T-cell (primary cell): ENCODE measurements around the gene CD58. TPM values are rescaled to one million over a fixed set of nuclear protein-coding genes. Genes with fewer than 3 reads are reported as not detected.

Experiments used
- ATAC-seq, 4 experiments: fragments of 200-7000 bp in 3 of 4; fragments of 150-1000 bp in 1 of 4; cut with Tn5 transposase; replicated peaks in 1 of 4; 1 replicate in 3 of 4; 2 replicates in 1 of 4; pipeline ENCODE4 v1.10.0; 2021; ENCODE audit warnings: moderate library complexity in 3 of 4, mild to moderate bottlenecking in 2 of 4, moderate number of reproducible peaks in 1 of 4
- CTCF ChIA-PET, 2 donors: fragments of 300-600 bp; sonication (Branson Sonifier 250); formaldehyde crosslinking; loops; one replicate each; lab custom pipeline; 2022; ENCODE audit warnings: antibody characterized with exemption in 2 of 2; lab: Charles Lee
- POLR2A ChIA-PET, 2 donors: fragments of 300-600 bp; sonication (Branson Sonifier 250); formaldehyde crosslinking; loops; one replicate each; lab custom pipeline; 2022; ENCODE audit warnings: antibody characterized with exemption in 2 of 2; lab: Charles Lee
- DNase-seq, 35 experiments: peaks; one replicate each; pipeline versions ENCODE4 v3.0.0 to v3.0.0-alpha.2; 2013 to 2023
- H3K27ac ChIP-seq: one replicate; pipeline ENCODE4 v1.5.1; 2013; ENCODE audit warnings: low read length
- H3K27me3 ChIP-seq, 2 experiments: replicated peaks in 1 of 2; 1 replicate in 1 of 2; 2 replicates in 1 of 2; pipeline versions ENCODE4 v1.6.1 to v1.7.0; 2013; ENCODE audit warnings: low read length in 1 of 2, mixed read lengths in 1 of 2; ENCODE audit not compliant: control insufficient read depth in 2 of 2, insufficient read depth in 2 of 2; ENCODE audit errors: extremely low read depth in 1 of 2
- H3K36me3 ChIP-seq, 2 donors: 1 replicate in 1 of 2; 2 replicates in 1 of 2; pipeline versions ENCODE4 v1.6.1 to v1.7.0; 2013; ENCODE audit warnings: low read length in 1 of 2; ENCODE audit not compliant: control insufficient read depth in 2 of 2, insufficient read depth in 1 of 2; ENCODE audit errors: extremely low read depth in 1 of 2
- H3K4me1 ChIP-seq, 2 experiments: 1 replicate in 1 of 2; 2 replicates in 1 of 2; pipeline versions ENCODE4 v1.6.1 to v1.7.0; 2013; ENCODE audit warnings: low read length in 2 of 2, mixed read lengths in 1 of 2; ENCODE audit not compliant: insufficient read depth in 2 of 2, control insufficient read depth in 1 of 2; ENCODE audit errors: extremely low read depth in 1 of 2
- H3K4me3 ChIP-seq, 2 donors: 1 replicate in 1 of 2; 2 replicates in 1 of 2; pipeline versions ENCODE4 v1.5.1 to v1.7.0; 2013; ENCODE audit warnings: mild to moderate bottlenecking in 2 of 2, low read length in 1 of 2, moderate library complexity in 1 of 2; ENCODE audit not compliant: control insufficient read depth in 1 of 2; ENCODE audit errors: extremely low read depth in 1 of 2
- H3K9me3 ChIP-seq: 2 replicates; pipeline ENCODE4 v1.7.0; 2013
- H3K27ac Mint-ChIP-seq, 2 donors: one replicate each; pipeline ENCODE4 v1.8.0; 2020 to 2021; ENCODE audit warnings: mild to moderate bottlenecking in 2 of 2, mixed read lengths in 2 of 2
- H3K27me3 Mint-ChIP-seq, 2 donors: one replicate each; pipeline ENCODE4 v1.8.0; 2021 to 2022; ENCODE audit warnings: mixed read lengths in 2 of 2
- H3K36me3 Mint-ChIP-seq: one replicate; pipeline ENCODE4 v1.8.0; 2021; ENCODE audit warnings: mixed read lengths
- H3K4me1 Mint-ChIP-seq, 3 donors: one replicate each; pipeline ENCODE4 v1.8.0; 2020 to 2022; ENCODE audit warnings: mixed read lengths in 3 of 3, mild to moderate bottlenecking in 1 of 3
- H3K4me3 Mint-ChIP-seq, 3 donors: one replicate each; pipeline ENCODE4 v1.8.0; 2020 to 2022; ENCODE audit warnings: mild to moderate bottlenecking in 3 of 3, mixed read lengths in 3 of 3, moderate library complexity in 3 of 3
- H3K9me3 Mint-ChIP-seq, 3 donors: one replicate each; pipeline ENCODE4 v1.8.0; 2020 to 2022; ENCODE audit warnings: mixed read lengths in 3 of 3
- WGBS: methylation state at CpG from one replicate; pipeline ENCODE4 v1.1.5; 2013; ENCODE audit warnings: missing lambda C conversion rate; ENCODE audit not compliant: insufficient coverage; 5-methylcytosine and 5-hydroxymethylcytosine counted together
- total RNA-seq, 35 experiments: library from RNA in 6 of 35; stranded (reverse) in 6 of 35; fragments of 120-200 nt in 1 of 35; gene quantifications; one replicate each; pipeline versions ENCODE4 v1.2.1 to v1.2.4 and lab custom pipeline; 2013 to 2026

Gene CD58
- total RNA-seq, 5 donors from 2014 or later (not counting 1 experiment from before 2014, with no cell fraction given) = 8.9 to 20.5 (median 16.9) TPM

DNA sequence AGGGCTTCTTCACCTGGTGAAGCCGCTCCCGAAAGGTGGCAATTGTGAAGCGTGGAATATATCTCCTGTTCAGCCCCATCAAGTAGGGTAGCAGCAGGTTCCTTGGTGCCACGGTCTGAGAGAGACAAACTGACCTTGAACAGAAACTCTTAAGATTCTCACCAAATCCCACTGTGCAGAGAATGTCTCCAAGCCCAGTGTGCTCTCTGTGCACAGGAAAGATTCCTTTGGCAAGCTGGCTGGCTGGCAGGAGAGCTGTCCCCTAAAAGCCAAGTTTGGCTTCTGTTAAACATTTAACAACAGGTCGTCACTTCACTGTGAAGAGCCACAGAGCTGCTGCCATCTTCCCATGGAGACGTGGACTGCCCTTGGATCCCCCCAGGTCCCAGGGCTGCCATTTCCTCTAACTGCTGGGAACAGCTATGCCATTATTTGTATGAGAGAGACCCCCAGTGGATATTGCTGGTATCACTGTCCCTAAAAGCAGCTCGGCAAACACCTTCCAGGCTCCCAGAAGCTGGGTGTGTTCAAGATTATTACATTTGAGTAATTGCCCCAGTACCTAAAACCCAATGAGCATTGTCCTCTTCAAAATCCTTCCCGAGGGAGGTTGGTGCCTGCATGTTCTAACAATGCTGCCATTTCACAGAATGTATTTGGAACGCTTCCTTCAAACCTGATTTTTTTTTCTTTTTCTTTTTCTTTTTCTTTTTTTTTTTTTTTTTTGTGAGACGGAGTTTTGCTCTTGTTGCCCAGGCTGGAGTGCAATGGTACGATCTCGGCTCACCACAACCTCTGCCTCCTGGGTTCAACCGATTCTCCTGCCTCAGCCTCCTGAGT, 71.8 kb downstream of the CD58 start:
- H3K36me3 Mint-ChIP-seq = no peaks in the 10 kb centered on the region
- 95% methylated on average over 6 of the region's 13 CpGs for WGBS
- peak overlapping the region in 1 of 2 donors; percentile 4 for H3K27ac Mint-ChIP-seq
- H3K4me3 ChIP-seq = no peak overlapping the region
- H3K36me3 ChIP-seq = no peaks in the 10 kb centered on the region
- ChIA-PET POLR2A (interaction anchor here (0.6 to 0.7 kb wide), 3 partner anchors 13 to 624 kb away, joined by 3 to 5 read pairs (median 4); no protein-coding TSS in a partner anchor), CTCF (interaction anchor here (0.7 to 4.9 kb wide), 24 partner anchors 11 to 792 kb away, joined by 3 to 43 read pairs (median 4); no protein-coding TSS in a partner anchor)
- no peak overlapping the region for H3K4me3 Mint-ChIP-seq
- DNase-seq = peak in 20 of 35 experiments; percentile 16 to 74 (median 30)
- H3K4me1 ChIP-seq = peaks cover 9 to 29% of the 10 kb centered on the region in 2 experiments
- no peaks in the 10 kb centered on the region for H3K9me3 Mint-ChIP-seq
- H3K4me1 Mint-ChIP-seq = peaks cover 23 to 39% (median 34%) of the 10 kb centered on the region in 3 donors
- no peak overlapping the region for H3K27ac ChIP-seq
- ATAC-seq = peak; percentile 75 to 83 (median 78)
- no peaks in the 10 kb centered on the region for H3K27me3 Mint-ChIP-seq
- H3K27me3 ChIP-seq = no peaks in the 10 kb centered on the region
- H3K9me3 ChIP-seq = no peaks in the 10 kb centered on the region

DNA sequence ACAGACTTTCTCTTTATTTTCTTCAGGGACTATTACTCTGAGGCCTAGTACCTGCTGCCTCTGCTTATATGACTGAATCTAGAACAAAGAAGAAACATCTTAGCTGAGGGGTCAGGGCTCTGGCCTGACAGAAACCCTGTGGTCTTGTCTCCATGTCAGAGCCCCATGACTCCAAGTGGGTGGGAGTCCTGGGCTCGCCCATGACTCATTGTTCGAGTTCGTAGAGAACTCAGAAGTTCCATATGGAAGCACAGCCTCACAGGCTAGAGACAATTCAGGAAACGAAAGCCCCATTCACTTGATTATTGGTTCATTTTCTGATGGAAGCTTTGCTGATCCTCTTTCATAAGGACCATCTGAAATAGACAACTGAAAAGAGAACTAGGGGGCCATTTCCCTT, 73.2 kb downstream of the CD58 start:
- Mint-ChIP-seq H3K36me3 (no peaks in the 10 kb centered on the region), H3K9me3 (no peaks in the 10 kb centered on the region), H3K4me1 (peaks cover 10 to 26% (median 24%) of the 10 kb centered on the region in 3 donors), H3K27ac (no peak overlapping the region), H3K4me3 (no peak overlapping the region), H3K27me3 (no peaks in the 10 kb centered on the region)
- DNase-seq (no peak), ATAC-seq (no peak)
- ChIA-PET POLR2A (no interaction called here), CTCF (interaction anchor here (0.6 to 4.9 kb wide), 7 partner anchors 12 to 358 kb away, joined by 3 to 43 read pairs (median 9); no protein-coding TSS in a partner anchor)
- Histone ChIP-seq H3K36me3 (no peaks in the 10 kb centered on the region), H3K27ac (no peak overlapping the region), H3K4me1 (peaks cover 0 to 17% of the 10 kb centered on the region in 2 experiments), H3K4me3 (no peak overlapping the region), H3K27me3 (no peaks in the 10 kb centered on the region), H3K9me3 (no peaks in the 10 kb centered on the region)
- 96% methylated on average over 4 of the region's 4 CpGs for WGBS

DNA sequence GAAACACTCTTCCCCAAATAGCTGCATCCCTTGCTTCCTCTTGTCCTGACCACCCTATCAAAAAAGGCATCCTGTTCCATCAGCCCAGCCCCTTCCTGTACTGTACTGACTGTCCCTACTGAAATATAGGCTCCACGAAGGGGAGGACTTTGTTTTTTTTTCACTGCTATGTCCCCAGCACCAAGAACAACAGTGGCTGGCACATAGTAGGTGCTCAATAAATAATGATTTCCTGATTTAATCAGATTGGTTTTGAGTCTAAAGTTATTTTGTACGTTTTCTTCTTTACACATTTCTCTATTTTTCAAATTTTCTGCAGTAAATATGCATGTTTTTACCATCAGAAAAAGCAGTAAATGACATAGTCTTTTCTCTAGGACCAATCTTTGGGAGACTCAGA, 73.9 kb downstream of the CD58 start:
- peaks cover 6 to 24% (median 20%) of the 10 kb centered on the region in 3 donors for H3K4me1 Mint-ChIP-seq
- ChIA-PET CTCF (interaction anchor here (0.6 to 4.9 kb wide), 6 partner anchors 11 to 358 kb away, joined by 3 to 40 read pairs (median 7); no protein-coding TSS in a partner anchor), POLR2A (no interaction called here)
- Histone ChIP-seq H3K36me3 (no peaks in the 10 kb centered on the region), H3K9me3 (no peaks in the 10 kb centered on the region), H3K4me3 (no peak overlapping the region), H3K27ac (no peak overlapping the region), H3K4me1 (peaks cover 0 to 14% of the 10 kb centered on the region in 2 experiments), H3K27me3 (no peaks in the 10 kb centered on the region)
- H3K27me3 Mint-ChIP-seq = no peaks in the 10 kb centered on the region
- ATAC-seq = no peak
- no peak for DNase-seq
- no peak overlapping the region for H3K4me3 Mint-ChIP-seq
- no peak overlapping the region for H3K27ac Mint-ChIP-seq
- WGBS = no CpG with 5 or more reads among the region's 2 CpGs
- H3K9me3 Mint-ChIP-seq = no peaks in the 10 kb centered on the region
- H3K36me3 Mint-ChIP-seq = no peaks in the 10 kb centered on the region

DNA sequence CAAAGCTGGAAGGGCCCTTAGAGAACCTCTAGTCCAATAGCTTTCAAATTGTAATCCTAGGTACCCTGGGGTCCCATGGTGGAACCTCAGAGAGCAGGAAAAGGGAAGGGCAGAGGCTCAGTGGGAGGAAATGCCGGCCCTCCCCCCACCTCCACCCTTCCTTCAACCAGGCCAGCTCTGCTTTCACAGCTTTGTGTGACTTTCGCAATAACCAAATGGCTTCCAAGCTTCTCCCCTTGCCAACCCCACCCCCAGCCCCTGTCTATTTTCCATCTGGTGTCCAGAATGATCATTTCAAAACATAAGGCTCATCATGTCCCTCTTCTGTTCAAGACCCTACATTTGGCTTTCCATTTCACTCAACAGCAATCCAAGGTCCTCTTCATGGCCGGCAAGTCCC, 74.4 kb downstream of the CD58 start:
- Mint-ChIP-seq H3K4me1 (peaks cover 6 to 23% (median 18%) of the 10 kb centered on the region in 3 donors), H3K4me3 (no peak overlapping the region), H3K27me3 (no peaks in the 10 kb centered on the region), H3K27ac (no peak overlapping the region), H3K36me3 (no peaks in the 10 kb centered on the region), H3K9me3 (no peaks in the 10 kb centered on the region)
- no peak for ATAC-seq
- 92% methylated on average over 2 of the region's 3 CpGs for WGBS
- no peak for DNase-seq
- Histone ChIP-seq H3K36me3 (no peaks in the 10 kb centered on the region), H3K27me3 (no peaks in the 10 kb centered on the region), H3K9me3 (no peaks in the 10 kb centered on the region), H3K4me3 (no peak overlapping the region), H3K27ac (no peak overlapping the region), H3K4me1 (peaks cover 0 to 14% of the 10 kb centered on the region in 2 experiments)
- ChIA-PET POLR2A (no interaction called here), CTCF (interaction anchor here in 1 of 2 donors (0.6 to 1.1 kb wide), 2 partner anchors 66 to 357 kb away, joined by 3 to 5 read pairs; no protein-coding TSS in a partner anchor)

GRCh38 chr1:116495535-116495934, 75.3 kb downstream of the CD58 start:
- no peak overlapping the region for H3K4me3 ChIP-seq
- WGBS = 75% methylated on average over 1 of the region's 4 CpGs
- POLR2A ChIA-PET = no interaction called here
- no peak overlapping the region for H3K27ac Mint-ChIP-seq
- DNase-seq = no peak
- H3K9me3 Mint-ChIP-seq = no peaks in the 10 kb centered on the region
- H3K27me3 ChIP-seq = no peaks in the 10 kb centered on the region
- H3K4me1 Mint-ChIP-seq = peaks cover 6 to 23% (median 16%) of the 10 kb centered on the region in 3 donors
- no peaks in the 10 kb centered on the region for H3K27me3 Mint-ChIP-seq
- ATAC-seq = no peak
- CTCF ChIA-PET = interaction anchor here (0.6 to 1.1 kb wide), 2 partner anchors 105 to 357 kb away, joined by 3 read pairs; no protein-coding TSS in a partner anchor
- no peaks in the 10 kb centered on the region for H3K36me3 ChIP-seq
- H3K9me3 ChIP-seq = no peaks in the 10 kb centered on the region
- H3K27ac ChIP-seq = no peak overlapping the region
- peaks cover 0 to 14% of the 10 kb centered on the region in 2 experiments for H3K4me1 ChIP-seq
- no peak overlapping the region for H3K4me3 Mint-ChIP-seq
- no peaks in the 10 kb centered on the region for H3K36me3 Mint-ChIP-seq

GRCh38 chr1:116494745-116495144, 76.1 kb downstream of the CD58 start:
- Histone ChIP-seq H3K9me3 (no peaks in the 10 kb centered on the region), H3K4me3 (no peak overlapping the region), H3K4me1 (peaks cover 0 to 14% of the 10 kb centered on the region in 2 experiments), H3K27ac (no peak overlapping the region), H3K36me3 (no peaks in the 10 kb centered on the region), H3K27me3 (no peaks in the 10 kb centered on the region)
- POLR2A ChIA-PET = no interaction called here
- Mint-ChIP-seq H3K27me3 (no peaks in the 10 kb centered on the region), H3K36me3 (no peaks in the 10 kb centered on the region), H3K9me3 (no peaks in the 10 kb centered on the region), H3K4me1 (peaks cover 6 to 23% (median 14%) of the 10 kb centered on the region in 3 donors), H3K4me3 (no peak overlapping the region), H3K27ac (no peak overlapping the region)
- ATAC-seq (no peak), DNase-seq (no peak)
- 88% methylated on average over 2 of the region's 2 CpGs for WGBS
- CTCF ChIA-PET = interaction anchor here (0.9 to 1.2 kb wide), 2 partner anchors 9 to 355 kb away, joined by 3 to 6 read pairs; no protein-coding TSS in a partner anchor
